BLaER1 treated with 17β-estradiol and CSF1 and Interleukin-3, amounts not matched to agents 10 nM and 100 nM (cell line): Measurements from ENCODE around the gene CERS6.

ENCODE experiments used
- H3K27ac ChIP-seq, 11 experiments: shearing (Covaris generic); formaldehyde crosslinking; 2 replicates each; pipeline ENCODE4 v1.8.1; 2022
- H3K27me3 ChIP-seq, 11 experiments: shearing (Covaris generic); formaldehyde crosslinking; 2 replicates each; pipeline ENCODE4 v1.8.1; 2022
- H3K36me3 ChIP-seq, 11 experiments: shearing (Covaris generic); formaldehyde crosslinking; 2 replicates each; pipeline ENCODE4 v1.8.1; 2022
- H3K4me1 ChIP-seq, 10 experiments: shearing (Covaris generic); formaldehyde crosslinking; 2 replicates each; pipeline ENCODE4 v1.8.1; 2022
- H3K4me2 ChIP-seq, 11 experiments: shearing (Covaris generic); formaldehyde crosslinking; 2 replicates each; pipeline ENCODE4 v1.8.1; 2022
- H3K4me3 ChIP-seq, 10 experiments: shearing (Covaris generic); formaldehyde crosslinking; 2 replicates each; pipeline ENCODE4 v1.8.1; 2022
- H3K9ac ChIP-seq, 11 experiments: shearing (Covaris generic); formaldehyde crosslinking; 2 replicates each; pipeline ENCODE4 v1.8.1; 2022
- H3K9me3 ChIP-seq, 11 experiments: shearing (Covaris generic); formaldehyde crosslinking; replicated peaks in 1 of 11; 2 replicates each; pipeline ENCODE4 v1.8.1; 2022
- H4K20me1 ChIP-seq, 11 experiments: shearing (Covaris generic); formaldehyde crosslinking; 2 replicates each; pipeline ENCODE4 v1.8.1; 2022
- Cebpa-rat ChIP-seq, 11 experiments: shearing (Covaris generic); IDR thresholded peaks; 2 replicates each; pipeline ENCODE4 v1.8.1; 2022

The CERS6 gene

DNA sequence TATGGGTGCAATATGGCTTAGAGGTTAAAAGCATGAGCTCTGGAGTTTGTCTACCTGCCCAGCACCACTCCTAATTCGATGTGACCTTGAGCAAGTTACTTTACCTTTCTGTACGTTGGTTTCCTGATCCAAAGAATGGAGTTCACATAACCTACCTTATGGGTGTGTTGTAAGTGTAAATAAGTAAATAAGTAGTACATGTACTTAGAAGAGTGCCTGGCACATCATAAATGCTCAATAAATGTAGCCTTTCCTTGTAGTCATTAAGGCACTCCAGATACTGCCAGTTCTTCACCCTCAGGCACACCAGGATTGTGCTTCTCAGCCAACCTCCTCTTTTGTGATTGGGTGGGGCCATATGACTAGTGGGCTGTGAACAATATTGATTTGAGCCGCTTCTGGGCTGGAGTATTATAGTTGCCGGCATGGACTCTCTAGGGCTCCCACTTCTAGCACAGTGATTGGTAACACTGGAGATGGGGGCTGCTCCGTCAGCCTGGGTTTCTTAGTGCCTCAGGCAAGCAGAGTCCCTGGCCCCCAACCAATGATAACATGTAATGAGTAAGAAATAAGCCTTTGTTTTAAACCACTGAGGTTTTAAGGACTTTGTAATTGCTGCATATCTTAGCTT is 244.7 kb downstream of the CERS6 start:
- no peak overlapping the region for H3K4me3 ChIP-seq
- no peaks in the 10 kb centered on the region for H3K4me1 ChIP-seq
- no peaks in the 10 kb centered on the region for H3K27me3 ChIP-seq
- peaks cover 0 to 27% (median 16%) of the 10 kb centered on the region in 11 experiments; a peak in 18 of 22 replicates for H3K9me3 ChIP-seq
- no peak overlapping the region for H3K27ac ChIP-seq
- H3K9ac ChIP-seq: no peak overlapping the region
- no peak for TF ChIP-seq Cebpa-rat (IDR thresholded peaks at IDR 0.05)
- H3K36me3 ChIP-seq: peaks cover 37 to 75% (median 57%) of the 10 kb centered on the region in 11 experiments
- peaks cover 0 to 19% (median 3%) of the 10 kb centered on the region in 11 experiments; a peak in 7 of 22 replicates for H4K20me1 ChIP-seq
- no peak overlapping the region for H3K4me2 ChIP-seq

DNA sequence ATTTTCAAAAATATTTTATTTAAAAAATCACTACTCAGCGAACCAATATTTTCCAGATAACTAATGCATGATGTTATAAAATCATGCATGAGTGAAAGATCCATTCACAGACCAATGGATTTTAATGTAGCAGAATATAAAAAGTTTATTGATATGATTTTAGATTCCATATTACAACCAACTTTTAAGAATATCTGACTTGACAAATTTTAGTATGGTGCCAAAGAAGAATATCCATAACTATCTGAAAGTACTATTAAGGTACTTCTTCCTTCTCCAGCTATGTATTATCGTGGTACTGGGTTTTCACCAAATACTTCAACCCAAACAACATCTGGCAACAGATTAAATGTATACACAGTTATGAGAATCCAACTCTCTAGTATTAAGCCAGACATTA is 246.5 kb downstream of the CERS6 start:
- Histone ChIP-seq H3K9me3 (peaks cover 0 to 12% (median 9%) of the 10 kb centered on the region in 11 experiments; a peak in 17 of 22 replicates), H3K27ac (no peak overlapping the region), H4K20me1 (peaks cover 0 to 31% (median 6%) of the 10 kb centered on the region in 11 experiments; a peak in 7 of 22 replicates), H3K4me3 (no peak overlapping the region), H3K4me1 (no peaks in the 10 kb centered on the region), H3K9ac (no peak overlapping the region), H3K27me3 (no peaks in the 10 kb centered on the region), H3K4me2 (no peak overlapping the region), H3K36me3 (peaks cover 19 to 59% (median 38%) of the 10 kb centered on the region in 11 experiments)
- no peak for TF ChIP-seq Cebpa-rat (IDR thresholded peaks at IDR 0.05)

DNA sequence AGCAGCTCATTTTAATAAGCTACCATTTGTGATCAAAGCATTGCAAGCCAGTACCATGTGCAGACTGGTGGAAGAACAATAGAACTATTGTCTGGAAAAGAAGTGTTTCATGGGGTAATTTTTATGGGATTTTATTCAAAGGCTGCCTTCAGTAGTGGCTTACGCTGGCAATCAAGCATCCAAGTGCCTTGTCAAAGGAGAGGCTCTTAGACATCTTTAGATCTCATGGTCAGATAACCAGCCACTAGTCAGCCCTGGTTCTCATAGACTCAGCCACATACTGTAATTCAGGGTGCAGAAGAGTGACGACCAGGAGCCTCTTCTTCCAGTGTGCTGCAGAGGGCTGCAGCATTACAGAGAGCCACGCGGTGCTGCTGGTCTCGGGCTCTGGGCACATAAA is 247.9 kb downstream of the CERS6 start:
- H3K4me2 ChIP-seq: no peak overlapping the region
- peaks cover 0 to 28% (median 6%) of the 10 kb centered on the region in 11 experiments; a peak in 7 of 22 replicates for H4K20me1 ChIP-seq
- H3K27ac ChIP-seq: no peak overlapping the region
- TF ChIP-seq Cebpa-rat (IDR thresholded peaks at IDR 0.05): no peak
- H3K9me3 ChIP-seq: 0 out of 22 replicates have a peak, but pooled peaks cover 0 to under 1% (median 0%) of the 10 kb centered on the region in 11 experiments
- H3K4me3 ChIP-seq: no peak overlapping the region
- H3K27me3 ChIP-seq: no peaks in the 10 kb centered on the region
- peaks cover 5 to 45% (median 26%) of the 10 kb centered on the region in 11 experiments; a peak in 21 of 22 replicates for H3K36me3 ChIP-seq
- no peaks in the 10 kb centered on the region for H3K4me1 ChIP-seq
- H3K9ac ChIP-seq: no peak overlapping the region

DNA sequence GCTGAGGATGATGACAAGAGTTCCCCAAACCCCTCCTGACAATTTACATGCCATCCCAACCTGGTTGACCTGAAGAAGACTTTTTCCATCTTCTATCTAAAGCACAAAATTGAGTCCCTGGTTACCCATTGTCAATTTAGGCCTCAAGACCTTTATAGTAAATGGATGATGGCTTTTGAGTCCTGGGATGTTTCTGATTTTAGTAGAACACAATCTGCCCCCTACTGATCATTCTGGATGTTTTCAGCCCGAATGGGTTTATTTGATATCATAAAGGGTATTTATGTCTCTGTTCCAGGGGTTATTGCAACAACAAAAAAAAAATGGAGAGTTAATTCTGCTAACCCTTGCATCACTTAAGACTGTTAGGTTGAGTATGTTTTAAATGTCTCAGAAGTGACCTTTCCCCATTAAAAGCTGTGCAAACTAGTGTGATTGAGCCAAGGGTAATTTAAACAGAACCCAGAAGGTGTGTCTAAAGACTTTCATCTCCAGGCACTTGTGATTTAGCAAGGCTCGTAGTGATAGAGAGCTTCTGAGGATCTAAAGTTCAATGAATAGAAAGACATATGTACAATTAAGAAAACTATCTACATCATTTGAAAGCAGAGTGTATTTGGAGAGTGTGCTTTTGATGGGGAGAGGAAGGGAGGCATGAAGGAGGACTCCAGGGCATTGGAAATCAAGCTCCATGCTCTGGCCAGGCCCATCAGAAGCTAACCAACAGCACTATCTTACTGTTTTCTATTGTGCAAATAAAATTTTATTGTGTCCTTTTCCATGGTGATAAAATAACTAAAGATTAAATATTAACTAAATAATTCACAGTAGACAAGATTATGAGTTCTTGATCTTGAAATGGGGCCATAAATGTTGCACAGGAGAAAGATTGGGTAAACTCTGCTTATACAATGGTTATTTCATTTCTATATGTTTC is 249.7 kb downstream of the CERS6 start:
- H3K9me3 ChIP-seq: no peaks in the 10 kb centered on the region
- H3K27ac ChIP-seq: no peak overlapping the region
- H4K20me1 ChIP-seq: peaks cover 0 to 22% (median 6%) of the 10 kb centered on the region in 11 experiments; a peak in 7 of 22 replicates
- TF ChIP-seq Cebpa-rat (IDR thresholded peaks at IDR 0.05): no peak
- no peak overlapping the region for H3K9ac ChIP-seq
- peaks cover 0 to 7% (median 3%) of the 10 kb centered on the region in 10 experiments; a peak in 13 of 20 replicates for H3K4me1 ChIP-seq
- no peak overlapping the region for H3K4me2 ChIP-seq
- no peaks in the 10 kb centered on the region for H3K27me3 ChIP-seq
- H3K36me3 ChIP-seq: peaks cover 4 to 36% (median 17%) of the 10 kb centered on the region in 11 experiments; a peak in 14 of 22 replicates
- no peak overlapping the region for H3K4me3 ChIP-seq

DNA sequence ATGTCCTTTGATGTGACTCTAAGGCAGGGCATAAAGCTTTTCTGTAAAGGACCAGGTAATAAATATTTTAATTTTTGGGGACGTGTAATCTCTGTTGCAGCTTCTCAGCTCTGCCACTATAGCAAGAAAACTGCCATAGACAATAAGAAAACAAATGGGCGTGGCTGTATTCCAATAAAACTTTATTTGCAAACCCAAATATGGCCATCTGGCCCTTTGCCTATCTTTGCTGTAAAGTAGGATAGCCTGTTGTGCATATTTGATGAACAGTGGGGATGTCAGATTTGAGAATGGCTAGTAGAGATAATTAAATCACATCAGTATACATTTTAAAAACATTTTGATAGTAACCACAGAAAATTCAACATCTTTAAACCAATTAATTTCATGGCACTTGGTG is 250.7 kb downstream of the CERS6 start:
- Histone ChIP-seq H3K4me2 (no peak overlapping the region), H3K4me1 (peaks cover 0 to 17% (median 13%) of the 10 kb centered on the region in 10 experiments; a peak in 16 of 20 replicates), H3K27me3 (no peaks in the 10 kb centered on the region), H4K20me1 (peaks cover 0 to 19% (median 6%) of the 10 kb centered on the region in 11 experiments; a peak in 5 of 22 replicates), H3K9ac (no peak overlapping the region), H3K9me3 (no peaks in the 10 kb centered on the region), H3K27ac (no peak overlapping the region), H3K36me3 (peaks cover 4 to 32% (median 17%) of the 10 kb centered on the region in 11 experiments; a peak in 14 of 22 replicates), H3K4me3 (no peak overlapping the region)
- no peak for TF ChIP-seq Cebpa-rat (IDR thresholded peaks at IDR 0.05)

DNA sequence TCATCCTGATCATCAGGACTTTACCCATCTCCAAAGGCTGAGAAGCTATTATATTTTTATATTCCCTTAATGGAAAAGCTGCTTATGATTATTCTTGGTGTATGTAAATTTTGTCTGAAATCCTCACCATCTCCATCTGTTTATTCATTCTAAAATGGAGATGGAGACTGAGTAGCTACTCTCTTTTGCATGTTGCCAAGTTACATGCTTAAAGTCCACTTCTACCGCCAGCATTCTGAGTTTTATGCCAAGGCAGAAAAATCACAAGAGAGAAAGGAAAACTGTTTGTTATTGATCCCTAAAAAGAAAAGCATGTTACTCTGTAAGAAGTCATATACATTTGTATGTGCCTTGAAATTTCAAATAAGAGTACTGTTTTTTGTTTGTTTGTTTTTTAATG is 252.0 kb downstream of the CERS6 start:
- Histone ChIP-seq H4K20me1 (peaks cover 0 to 19% (median 6%) of the 10 kb centered on the region in 11 experiments; a peak in 5 of 22 replicates), H3K27ac (no peak overlapping the region), H3K4me1 (peaks cover 0 to 28% (median 21%) of the 10 kb centered on the region in 10 experiments; a peak in 16 of 20 replicates), H3K9ac (no peak overlapping the region), H3K4me3 (no peak overlapping the region), H3K36me3 (peaks cover 4 to 31% (median 17%) of the 10 kb centered on the region in 11 experiments; a peak in 14 of 22 replicates), H3K27me3 (no peaks in the 10 kb centered on the region), H3K4me2 (no peak overlapping the region), H3K9me3 (no peaks in the 10 kb centered on the region)
- no peak for TF ChIP-seq Cebpa-rat (IDR thresholded peaks at IDR 0.05)

DNA sequence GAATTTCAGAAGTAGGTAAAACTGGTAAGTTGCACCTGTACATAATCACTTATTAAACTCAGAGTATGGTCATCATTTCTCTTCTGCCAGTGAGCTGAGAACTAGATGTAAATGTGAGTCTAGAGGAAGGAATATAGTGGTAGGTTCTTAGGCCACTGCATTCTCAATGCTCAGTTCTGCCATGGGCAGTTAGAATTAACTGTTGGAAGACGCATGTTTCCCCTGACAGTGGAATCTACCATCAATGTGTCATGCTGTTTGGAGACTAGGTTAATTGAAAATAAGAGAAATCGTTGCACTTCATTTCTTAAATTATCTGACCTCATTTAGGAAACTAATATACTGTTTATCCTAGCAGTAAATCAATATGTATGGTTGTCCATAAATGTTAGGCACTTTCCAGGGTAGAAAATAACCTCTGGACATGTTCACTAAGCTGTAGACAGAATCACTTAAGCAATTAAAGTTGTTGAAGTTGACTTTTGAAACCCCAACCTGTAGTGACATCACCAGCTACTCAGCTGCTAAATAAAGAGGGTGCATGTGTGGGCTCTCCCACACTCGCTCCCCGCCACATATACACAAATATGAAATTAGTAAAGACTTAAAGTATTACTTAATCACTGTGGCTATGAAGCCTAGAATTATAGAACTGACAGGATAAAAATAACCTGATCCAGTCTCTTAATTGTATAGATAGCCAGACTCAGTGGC is 254.8 kb downstream of the CERS6 start:
- no peak for TF ChIP-seq Cebpa-rat (IDR thresholded peaks at IDR 0.05)

DNA sequence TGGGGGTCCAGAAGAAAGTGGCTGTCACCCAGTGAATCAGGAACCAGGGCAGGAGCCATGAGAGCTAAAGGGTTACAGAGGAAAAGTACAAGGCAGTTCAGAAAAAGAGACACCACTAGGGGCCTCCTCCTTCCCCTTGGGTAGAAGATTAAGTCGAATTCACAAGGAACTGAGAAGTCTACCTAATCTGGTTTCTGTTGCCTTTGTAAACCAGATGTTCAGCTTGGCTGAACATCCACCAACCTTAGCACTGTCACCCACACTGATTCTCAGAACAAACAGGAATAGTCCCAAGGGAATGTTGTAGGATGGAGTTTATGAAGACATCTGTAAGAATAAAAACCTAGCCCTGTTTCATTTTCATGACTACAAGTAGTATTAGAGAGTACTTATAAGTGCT is 256.0 kb downstream of the CERS6 start:
- Histone ChIP-seq H3K27me3 (no peaks in the 10 kb centered on the region), H3K4me3 (no peak overlapping the region), H3K36me3 (peaks cover 0 to 38% (median 24%) of the 10 kb centered on the region in 11 experiments; a peak in 15 of 22 replicates), H3K4me2 (peak overlapping the region in 8 of 11 experiments; percentile 21 to 72 (median 64); a peak in 15 of 22 replicates), H3K9me3 (no peaks in the 10 kb centered on the region), H3K4me1 (peaks cover 0 to 30% (median 22%) of the 10 kb centered on the region in 10 experiments; a peak in 16 of 20 replicates), H3K27ac (no peak overlapping the region; a peak in 2 of 22 replicates), H3K9ac (no peak overlapping the region), H4K20me1 (peaks cover 0 to 6% (median 0%) of the 10 kb centered on the region in 11 experiments; a peak in 1 of 22 replicates)
- TF ChIP-seq Cebpa-rat (IDR thresholded peaks at IDR 0.05): no peak

More for the DNA sequence above, 254.8 kb downstream of the CERS6 start:
- Histone ChIP-seq H3K27ac (peak overlapping the region in 1 of 11 experiments; percentile 21; a peak in 1 of 22 replicates), H3K36me3 (peaks cover 0 to 34% (median 20%) of the 10 kb centered on the region in 11 experiments; a peak in 15 of 22 replicates), H4K20me1 (peaks cover 0 to 10% (median 0%) of the 10 kb centered on the region in 11 experiments; a peak in 3 of 22 replicates), H3K27me3 (no peaks in the 10 kb centered on the region), H3K9me3 (no peaks in the 10 kb centered on the region), H3K9ac (no peak overlapping the region), H3K4me3 (no peak overlapping the region), H3K4me2 (peak overlapping the region in 8 of 11 experiments; percentile 21 to 72 (median 64); a peak in 16 of 22 replicates), H3K4me1 (peaks cover 0 to 30% (median 22%) of the 10 kb centered on the region in 10 experiments; a peak in 16 of 20 replicates)
